ENCODE results near the gene DIS3L2. TPM values are rescaled to one million over a fixed set of nuclear protein-coding genes. Genes with fewer than 3 reads are reported as not detected.

The DIS3L2 gene
- total RNA-seq, 3 donors from 2014 or later (not counting 1 experiment from before 2014, with no cell fraction given), result 56.4 to 63.6 (median 59.4) TPM

GRCh38 chr2:232231554-232231953, 270.0 kb downstream of the DIS3L2 start:
- Mint-ChIP-seq H3K4me1 (peaks cover 14 to 23% of the 10 kb centered on the region in 2 donors), H3K27ac (peak overlapping the region in 1 of 2 donors; percentile 40)

GRCh38 chr2:232232915-232233314, 271.4 kb downstream of the DIS3L2 start:
- no peak overlapping the region for H3K27ac Mint-ChIP-seq
- ATAC-seq (no peak), DNase-seq (no peak)
- peaks cover 22 to 29% of the 10 kb centered on the region in 2 donors for H3K4me1 Mint-ChIP-seq
- TF ChIP-seq CTCF (IDR thresholded peaks at IDR 0.05), result no peak
- intact Hi-C loops (cut with micrococcal nuclease), result no loop called here
- H3K36me3 Mint-ChIP-seq, result no peaks in the 10 kb centered on the region
- Histone ChIP-seq H3K27me3 (ENCODE audit: control insufficient read depth, insufficient read depth, low read length) (no peaks in the 10 kb centered on the region), H3K36me3 (ENCODE audit: control insufficient read depth, insufficient read depth, low read length) (no peaks in the 10 kb centered on the region), H3K4me3 (ENCODE audit: low read length) (no peak overlapping the region), H3K4me1 (ENCODE audit: control insufficient read depth, insufficient read depth, low read length) (no peaks in the 10 kb centered on the region), H3K9me3 (ENCODE audit: control insufficient read depth, insufficient read depth, low read length) (no peaks in the 10 kb centered on the region), H3K27ac (ENCODE audit: low read length) (no peak overlapping the region)
- no peaks in the 10 kb centered on the region for H3K9me3 Mint-ChIP-seq
- no peak overlapping the region for H3K4me3 Mint-ChIP-seq
- 91% methylated on average over 2 of the region's 2 CpGs for WGBS (ENCODE audit: insufficient coverage)
- no peaks in the 10 kb centered on the region for H3K27me3 Mint-ChIP-seq (ENCODE audit: low read depth in 2 of 2)

More at GRCh38 chr2:232231554-232231953, 270.0 kb downstream of the DIS3L2 start:
- Mint-ChIP-seq H3K36me3 (no peaks in the 10 kb centered on the region), H3K4me3 (no peak overlapping the region), H3K9me3 (no peaks in the 10 kb centered on the region), H3K27me3 (ENCODE audit: low read depth in 2 of 2) (no peaks in the 10 kb centered on the region)
- ATAC-seq (no peak), DNase-seq (no peak)
- no peaks in the 10 kb centered on the region for H3K9me3 ChIP-seq (ENCODE audit: control insufficient read depth, insufficient read depth, low read length)
- no peaks in the 10 kb centered on the region for H3K36me3 ChIP-seq (ENCODE audit: control insufficient read depth, insufficient read depth, low read length)
- no peaks in the 10 kb centered on the region for H3K4me1 ChIP-seq (ENCODE audit: control insufficient read depth, insufficient read depth, low read length)
- WGBS (ENCODE audit: insufficient coverage), result 90% methylated on average over 4 of the region's 4 CpGs
- H3K27me3 ChIP-seq (ENCODE audit: control insufficient read depth, insufficient read depth, low read length), result no peaks in the 10 kb centered on the region
- H3K4me3 ChIP-seq (ENCODE audit: low read length), result no peak overlapping the region
- no peak for TF ChIP-seq CTCF (IDR thresholded peaks at IDR 0.05)
- intact Hi-C loops (cut with micrococcal nuclease), result no loop called here
- no peak overlapping the region for H3K27ac ChIP-seq (ENCODE audit: low read length)

- H3K36me3 Mint-ChIP-seq, result no peaks in the 10 kb centered on the region
- no peak overlapping the region for H3K4me3 Mint-ChIP-seq
- no peak overlapping the region for H3K4me3 ChIP-seq (ENCODE audit: low read length)
- peaks cover 11% of the 10 kb centered on the region for H3K36me3 ChIP-seq (ENCODE audit: control insufficient read depth, insufficient read depth, low read length)
- H3K27me3 Mint-ChIP-seq (ENCODE audit: low read depth in 2 of 2), result no peaks in the 10 kb centered on the region
- DNase-seq (no peak), ATAC-seq (no peak)
- TF ChIP-seq CTCF (IDR thresholded peaks at IDR 0.05), result no peak
- H3K4me1 Mint-ChIP-seq, result peaks cover 29% of the 10 kb centered on the region in 2 donors
- no peak overlapping the region for H3K27ac Mint-ChIP-seq
- H3K27me3 ChIP-seq (ENCODE audit: control insufficient read depth, insufficient read depth, low read length), result no peaks in the 10 kb centered on the region
- WGBS (ENCODE audit: insufficient coverage), result 88% methylated on average over 3 of the region's 4 CpGs
- intact Hi-C loops (cut with micrococcal nuclease), result no loop called here
- no peak overlapping the region for H3K27ac ChIP-seq (ENCODE audit: low read length)
- H3K9me3 ChIP-seq (ENCODE audit: control insufficient read depth, insufficient read depth, low read length), result no peaks in the 10 kb centered on the region
- no peaks in the 10 kb centered on the region for H3K9me3 Mint-ChIP-seq
- no peaks in the 10 kb centered on the region for H3K4me1 ChIP-seq (ENCODE audit: control insufficient read depth, insufficient read depth, low read length)
Observed at GRCh38 chr2:232234922-232235615, 273.6 kb downstream of the DIS3L2 start.

- Histone ChIP-seq H3K27me3 (ENCODE audit: control insufficient read depth, insufficient read depth, low read length) (no peaks in the 10 kb centered on the region), H3K4me1 (ENCODE audit: control insufficient read depth, insufficient read depth, low read length) (no peaks in the 10 kb centered on the region), H3K4me3 (ENCODE audit: low read length) (no peak overlapping the region), H3K27ac (ENCODE audit: low read length) (no peak overlapping the region), H3K36me3 (ENCODE audit: control insufficient read depth, insufficient read depth, low read length) (peaks cover 16% of the 10 kb centered on the region), H3K9me3 (ENCODE audit: control insufficient read depth, insufficient read depth, low read length) (no peaks in the 10 kb centered on the region)
- no peak overlapping the region for H3K27ac Mint-ChIP-seq
- peaks cover 26 to 29% of the 10 kb centered on the region in 2 donors for H3K4me1 Mint-ChIP-seq
- H3K36me3 Mint-ChIP-seq, result no peaks in the 10 kb centered on the region
- no peak for DNase-seq
- H3K27me3 Mint-ChIP-seq (ENCODE audit: low read depth in 2 of 2), result no peaks in the 10 kb centered on the region
- TF ChIP-seq CTCF (IDR thresholded peaks at IDR 0.05), result no peak
- ATAC-seq, result no peak
- H3K4me3 Mint-ChIP-seq, result no peak overlapping the region
- no peaks in the 10 kb centered on the region for H3K9me3 Mint-ChIP-seq
- WGBS (ENCODE audit: insufficient coverage), result 88% methylated on average over 5 of the region's 5 CpGs
- intact Hi-C loops (cut with micrococcal nuclease), result no loop called here
Observed at GRCh38 chr2:232235716-232236115, 274.2 kb downstream of the DIS3L2 start.
